ENCODE measurements around the gene MTCL3.

MTCL3 gene

GRCh38 chr6:127456465-127456864, 62.7 kb downstream of the MTCL3 start:
- H3K27ac Mint-ChIP-seq, result no peak overlapping the region
- H3K36me3 Mint-ChIP-seq, result no peaks in the 10 kb centered on the region
- no peak for ATAC-seq
- ChIA-PET POLR2A (no interaction called here), CTCF (no interaction called here)
- no peaks in the 10 kb centered on the region for H3K27me3 Mint-ChIP-seq (ENCODE audit: low read depth)
- TF ChIP-seq HMGA2 (CRISPR knock-in tag; IDR thresholded peaks at IDR 0.05) (no peak), AFF4 (CRISPR knock-in tag; IDR thresholded peaks at IDR 0.05; ENCODE audit: borderline replicate concordance) (no peak), SP1 (CRISPR knock-in tag; conservative IDR thresholded peaks at IDR 0.05) (no peak), PRDM15 (CRISPR knock-in tag; IDR thresholded peaks at IDR 0.05) (no peak), ZNF232 (CRISPR knock-in tag; IDR thresholded peaks at IDR 0.05) (no peak), STAT6 (CRISPR knock-in tag; conservative IDR thresholded peaks at IDR 0.05; ENCODE audit: low read depth) (no peak), NR2C2 (CRISPR knock-in tag; IDR thresholded peaks at IDR 0.05) (no peak), AR (CRISPR knock-in tag; IDR thresholded peaks at IDR 0.05) (no peak), FOXP1 (CRISPR knock-in tag; IDR thresholded peaks at IDR 0.05; ENCODE audit: borderline replicate concordance) (no peak)
- DNase-seq (ENCODE audit: low spot score), result no peak
- H3K4me1 Mint-ChIP-seq, result peaks cover 48% of the 10 kb centered on the region
- no peaks in the 10 kb centered on the region for H3K9me3 Mint-ChIP-seq
- no peak overlapping the region for H3K4me3 Mint-ChIP-seq

- Mint-ChIP-seq H3K36me3 (peaks cover 10% of the 10 kb centered on the region), H3K9me3 (no peaks in the 10 kb centered on the region), H3K27me3 (ENCODE audit: low read depth) (no peaks in the 10 kb centered on the region), H3K4me3 (no peak overlapping the region), H3K4me1 (peaks cover 41% of the 10 kb centered on the region), H3K27ac (no peak overlapping the region)
- CTCF ChIA-PET, result no interaction called here
- ATAC-seq, result no peak
- POLR2A ChIA-PET, result no interaction called here
- no peak for DNase-seq (ENCODE audit: low spot score)
- TF ChIP-seq ZNF121 (CRISPR knock-in tag; IDR thresholded peaks at IDR 0.05) (no peak), SMAD4 (CRISPR knock-in tag; IDR thresholded peaks at IDR 0.05) (no peak), KAT7 (CRISPR knock-in tag; IDR thresholded peaks at IDR 0.05; ENCODE audit: borderline replicate concordance) (no peak)
Measured at GRCh38 chr6:127453845-127454619, 65.1 kb downstream of the MTCL3 start.
